ENCODE results near the gene AMDHD2. TPM values are rescaled to one million over a fixed set of nuclear protein-coding genes. Genes with fewer than 3 reads are reported as not detected.

The AMDHD2 gene, protein sequence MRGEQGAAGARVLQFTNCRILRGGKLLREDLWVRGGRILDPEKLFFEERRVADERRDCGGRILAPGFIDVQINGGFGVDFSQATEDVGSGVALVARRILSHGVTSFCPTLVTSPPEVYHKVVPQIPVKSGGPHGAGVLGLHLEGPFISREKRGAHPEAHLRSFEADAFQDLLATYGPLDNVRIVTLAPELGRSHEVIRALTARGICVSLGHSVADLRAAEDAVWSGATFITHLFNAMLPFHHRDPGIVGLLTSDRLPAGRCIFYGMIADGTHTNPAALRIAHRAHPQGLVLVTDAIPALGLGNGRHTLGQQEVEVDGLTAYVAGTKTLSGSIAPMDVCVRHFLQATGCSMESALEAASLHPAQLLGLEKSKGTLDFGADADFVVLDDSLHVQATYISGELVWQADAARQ
- total RNA-seq: 46.3 to 47.2 TPM (median 46.4 TPM) in 3 replicates

DNA sequence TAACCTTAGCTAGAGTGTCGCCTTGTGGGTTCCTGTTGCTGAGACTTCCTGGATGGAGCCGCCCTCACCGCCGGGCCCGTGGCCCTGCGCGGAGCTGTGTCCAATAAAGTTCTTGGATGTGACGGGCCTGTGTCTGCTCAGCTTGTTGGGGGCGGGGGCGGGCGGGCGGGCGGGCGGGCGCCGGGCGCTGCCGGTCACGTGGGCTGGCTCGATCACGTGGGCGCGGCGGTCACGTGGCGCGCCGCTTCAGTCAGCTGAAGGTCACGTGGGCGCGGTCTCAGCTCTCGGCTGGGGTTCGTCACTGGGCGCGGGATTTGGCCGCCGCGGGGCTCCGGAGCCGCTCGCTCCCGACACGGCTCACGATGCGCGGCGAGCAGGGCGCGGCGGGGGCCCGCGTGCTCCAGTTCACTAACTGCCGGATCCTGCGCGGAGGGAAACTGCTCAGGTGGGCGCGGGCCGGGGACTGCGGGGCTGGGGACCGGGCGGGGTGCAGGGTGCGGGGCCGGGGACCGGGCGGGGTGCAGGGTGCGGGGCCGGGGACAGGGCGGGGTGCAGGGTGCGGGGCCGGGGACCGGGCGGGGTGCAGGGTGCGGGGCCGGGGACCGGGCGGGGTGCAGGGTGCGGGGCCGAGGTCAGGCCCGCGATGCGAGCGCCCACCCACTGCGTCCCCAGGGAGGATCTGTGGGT, at the start of gene AMDHD2:
AMDHD2 (plus strand) TSS at position 275 of the 687 bp plus-strand sequence; CDS start at position 363, 88 bp downstream.
- TF ChIP-seq, protein P1, sequence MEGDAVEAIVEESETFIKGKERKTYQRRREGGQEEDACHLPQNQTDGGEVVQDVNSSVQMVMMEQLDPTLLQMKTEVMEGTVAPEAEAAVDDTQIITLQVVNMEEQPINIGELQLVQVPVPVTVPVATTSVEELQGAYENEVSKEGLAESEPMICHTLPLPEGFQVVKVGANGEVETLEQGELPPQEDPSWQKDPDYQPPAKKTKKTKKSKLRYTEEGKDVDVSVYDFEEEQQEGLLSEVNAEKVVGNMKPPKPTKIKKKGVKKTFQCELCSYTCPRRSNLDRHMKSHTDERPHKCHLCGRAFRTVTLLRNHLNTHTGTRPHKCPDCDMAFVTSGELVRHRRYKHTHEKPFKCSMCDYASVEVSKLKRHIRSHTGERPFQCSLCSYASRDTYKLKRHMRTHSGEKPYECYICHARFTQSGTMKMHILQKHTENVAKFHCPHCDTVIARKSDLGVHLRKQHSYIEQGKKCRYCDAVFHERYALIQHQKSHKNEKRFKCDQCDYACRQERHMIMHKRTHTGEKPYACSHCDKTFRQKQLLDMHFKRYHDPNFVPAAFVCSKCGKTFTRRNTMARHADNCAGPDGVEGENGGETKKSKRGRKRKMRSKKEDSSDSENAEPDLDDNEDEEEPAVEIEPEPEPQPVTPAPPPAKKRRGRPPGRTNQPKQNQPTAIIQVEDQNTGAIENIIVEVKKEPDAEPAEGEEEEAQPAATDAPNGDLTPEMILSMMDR (IDR thresholded peaks at IDR 0.05; ENCODE audit: unreplicated experiment): no peak
- Mint-ChIP-seq H3K27me3 (ENCODE audit: low read depth) (no peaks in the 10 kb centered on the region), H3K27ac (peak within 1 kb of the TSS; percentile 96), H3K36me3 (peaks cover 8% of the 10 kb centered on the region), H3K4me1 (peaks cover 35% of the 10 kb centered on the region), H3K4me3 (peak within 1 kb of the TSS; percentile 77), H3K9me3 (no peaks in the 10 kb centered on the region)
- DNase-seq (ENCODE audit: low spot score in 2 of 2, unreplicated experiment in 2 of 2): peak; percentile 90 to 91

DNA sequence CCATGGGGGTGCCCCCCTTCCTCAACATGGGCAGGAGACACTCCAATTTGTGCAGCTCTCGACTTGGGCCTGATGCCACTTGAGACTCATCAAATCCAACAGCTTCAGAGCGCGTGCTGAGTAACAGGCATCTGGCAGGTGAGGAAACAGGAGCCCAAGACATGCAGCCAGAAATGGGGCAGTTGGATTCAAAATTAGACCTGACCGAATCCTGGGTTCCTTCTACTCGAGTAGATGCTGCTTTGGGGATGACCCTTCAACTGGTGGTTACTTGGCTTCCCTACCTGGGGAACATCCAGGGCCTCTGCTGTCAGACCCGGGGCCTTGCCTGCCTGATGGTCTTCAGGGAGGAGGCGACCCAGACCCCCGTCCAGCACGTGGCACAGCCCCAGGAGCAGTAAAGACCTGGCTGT, 49.6 kb upstream of the AMDHD2 start:
- Mint-ChIP-seq H3K9me3 (no peaks in the 10 kb centered on the region), H3K36me3 (no peaks in the 10 kb centered on the region), H3K27me3 (ENCODE audit: low read depth) (no peaks in the 10 kb centered on the region), H3K4me3 (peak overlapping the region; percentile 34), H3K4me1 (peaks cover 27% of the 10 kb centered on the region), H3K27ac (peak overlapping the region; percentile 25)
- no peak for DNase-seq (ENCODE audit: low spot score in 2 of 2, unreplicated experiment in 2 of 2)
- TF ChIP-seq, protein P1 (IDR thresholded peaks at IDR 0.05; ENCODE audit: unreplicated experiment): no peak

DNA sequence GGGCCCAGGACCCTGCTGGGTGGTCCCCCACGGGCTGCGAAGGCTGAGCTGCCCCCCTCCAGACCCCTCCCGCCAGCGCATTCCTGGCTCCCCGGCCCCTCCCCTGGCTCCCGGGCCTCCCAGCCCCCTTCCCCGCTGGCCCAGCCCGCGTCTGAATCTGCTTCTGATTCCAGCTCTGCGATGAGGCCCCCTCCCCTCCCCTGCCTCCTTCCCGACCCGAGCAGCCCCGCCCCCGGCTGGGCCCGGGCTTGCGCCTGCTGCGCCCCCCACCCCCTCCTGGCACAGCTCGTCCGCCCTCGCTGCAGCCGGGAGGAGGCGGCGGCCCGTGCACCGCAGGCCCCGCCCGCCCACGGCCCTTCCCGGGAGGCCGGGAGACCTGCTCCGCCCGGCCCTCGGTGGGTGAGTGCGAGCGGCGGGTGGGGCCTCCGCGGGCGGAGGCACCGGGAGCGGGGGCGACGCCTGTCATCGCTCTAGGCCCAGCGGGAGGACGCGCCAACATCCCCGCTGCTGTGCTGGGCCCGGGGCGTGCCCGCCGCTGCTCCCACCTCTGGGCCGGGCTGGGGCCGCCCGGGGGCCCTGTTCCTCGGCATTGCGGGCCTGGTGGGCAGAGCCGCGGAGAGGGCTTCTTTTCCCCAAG, 49.0 kb upstream of the AMDHD2 start, which contains the start of gene NTN3:
NTN3 (plus strand) TSS at position 282 of the 637 bp plus-strand sequence. CDS start 405 bp downstream, outside the sequence.
- TF ChIP-seq, protein P1 (IDR thresholded peaks at IDR 0.05; ENCODE audit: unreplicated experiment): no peak
- H3K27me3 Mint-ChIP-seq (ENCODE audit: low read depth): no peaks in the 10 kb centered on the region
- no peaks in the 10 kb centered on the region for H3K36me3 Mint-ChIP-seq
- peak within 1 kb of the TSS; percentile 49 for H3K4me3 Mint-ChIP-seq
- no peaks in the 10 kb centered on the region for H3K9me3 Mint-ChIP-seq
- H3K4me1 Mint-ChIP-seq: peaks cover 31% of the 10 kb centered on the region
- H3K27ac Mint-ChIP-seq: peak within 1 kb of the TSS; percentile 25
- DNase-seq (ENCODE audit: low spot score in 2 of 2, unreplicated experiment in 2 of 2): peak; percentile 71 to 78

DNA sequence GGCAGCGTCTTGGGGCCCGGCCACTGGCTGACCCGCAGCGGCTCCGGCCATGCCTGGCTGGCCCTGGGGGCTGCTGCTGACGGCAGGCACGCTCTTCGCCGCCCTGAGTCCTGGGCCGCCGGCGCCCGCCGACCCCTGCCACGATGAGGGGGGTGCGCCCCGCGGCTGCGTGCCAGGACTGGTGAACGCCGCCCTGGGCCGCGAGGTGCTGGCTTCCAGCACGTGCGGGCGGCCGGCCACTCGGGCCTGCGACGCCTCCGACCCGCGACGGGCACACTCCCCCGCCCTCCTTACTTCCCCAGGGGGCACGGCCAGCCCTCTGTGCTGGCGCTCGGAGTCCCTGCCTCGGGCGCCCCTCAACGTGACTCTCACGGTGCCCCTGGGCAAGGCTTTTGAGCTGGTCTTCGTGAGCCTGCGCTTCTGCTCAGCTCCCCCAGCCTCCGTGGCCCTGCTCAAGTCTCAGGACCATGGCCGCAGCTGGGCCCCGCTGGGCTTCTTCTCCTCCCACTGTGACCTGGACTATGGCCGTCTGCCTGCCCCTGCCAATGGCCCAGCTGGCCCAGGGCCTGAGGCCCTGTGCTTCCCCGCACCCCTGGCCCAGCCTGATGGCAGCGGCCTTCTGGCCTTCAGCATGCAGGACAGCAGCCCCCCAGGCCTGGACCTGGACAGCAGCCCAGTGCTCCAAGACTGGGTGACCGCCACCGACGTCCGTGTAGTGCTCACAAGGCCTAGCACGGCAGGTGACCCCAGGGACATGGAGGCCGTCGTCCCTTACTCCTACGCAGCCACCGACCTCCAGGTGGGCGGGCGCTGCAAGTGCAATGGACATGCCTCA, 48.3 kb upstream of the AMDHD2 start:
- peak in 1 of 2 experiments; percentile 15 for DNase-seq (ENCODE audit: low spot score in 2 of 2, unreplicated experiment in 2 of 2)
- Mint-ChIP-seq H3K9me3 (no peaks in the 10 kb centered on the region), H3K27ac (no peak overlapping the region), H3K4me3 (peak overlapping the region; percentile 49), H3K4me1 (peaks cover 32% of the 10 kb centered on the region), H3K36me3 (no peaks in the 10 kb centered on the region), H3K27me3 (ENCODE audit: low read depth) (no peaks in the 10 kb centered on the region)
- TF ChIP-seq, protein P1 (IDR thresholded peaks at IDR 0.05; ENCODE audit: unreplicated experiment): no peak

DNA sequence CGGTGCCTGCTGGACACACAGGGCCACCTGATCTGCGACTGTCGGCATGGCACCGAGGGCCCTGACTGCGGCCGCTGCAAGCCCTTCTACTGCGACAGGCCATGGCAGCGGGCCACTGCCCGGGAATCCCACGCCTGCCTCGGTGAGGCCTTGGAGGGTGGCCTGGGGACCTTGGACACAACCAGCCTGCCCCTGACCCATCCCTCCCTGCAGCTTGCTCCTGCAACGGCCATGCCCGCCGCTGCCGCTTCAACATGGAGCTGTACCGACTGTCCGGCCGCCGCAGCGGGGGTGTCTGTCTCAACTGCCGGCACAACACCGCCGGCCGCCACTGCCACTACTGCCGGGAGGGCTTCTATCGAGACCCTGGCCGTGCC, 47.7 kb upstream of the AMDHD2 start:
- Mint-ChIP-seq H3K27me3 (ENCODE audit: low read depth) (peaks cover under 1% of the 10 kb centered on the region), H3K4me1 (peaks cover 33% of the 10 kb centered on the region)
- TF ChIP-seq, protein P1 (IDR thresholded peaks at IDR 0.05; ENCODE audit: unreplicated experiment): no peak

More for the DNA sequence above, 47.7 kb upstream of the AMDHD2 start:
- H3K4me3 Mint-ChIP-seq: peak overlapping the region; percentile 67
- no peak overlapping the region for H3K27ac Mint-ChIP-seq
- H3K36me3 Mint-ChIP-seq: no peaks in the 10 kb centered on the region
- no peaks in the 10 kb centered on the region for H3K9me3 Mint-ChIP-seq
- no peak for DNase-seq (ENCODE audit: low spot score in 2 of 2, unreplicated experiment in 2 of 2)
